ENCODE data around the gene MEIOSIN. TPM values are rescaled to one million over a fixed set of nuclear protein-coding genes. Genes with fewer than 3 reads are reported as not detected.

The MEIOSIN gene
- total and polyA plus RNA-seq, 2 donors (not counting 1 experiment from before 2014, with no cell fraction given) = not detected

- DNase-seq (peak; percentile 90), ATAC-seq (ENCODE audit: low read depth) (peak; percentile 96)
- Histone ChIP-seq H3K4me3 (ENCODE audit: control extremely low read depth in 1 of 5, extremely low read depth in 1 of 5, insufficient read depth in 1 of 5, low read depth in 2 of 5, low read length in 4 of 5) (peak overlapping the region in 4 of 5 experiments; percentile 13 to 61 (median 42)), H4K20me1 (ENCODE audit: control insufficient read depth, insufficient read depth, low read length, poor library complexity, severe bottlenecking) (peaks cover 68% of the 10 kb centered on the region), H3K9me3 (ENCODE audit: control extremely low read depth in 1 of 3, control insufficient read depth in 2 of 3, insufficient read depth in 1 of 3, low read length in 2 of 3) (peaks cover 0 to 4% (median 0%) of the 10 kb centered on the region in 3 donors), H3K9ac (ENCODE audit: low read length) (peak overlapping the region; percentile 56), H3K4me2 (replicated peaks; ENCODE audit: low read depth, low read length, poor library complexity, severe bottlenecking) (peak overlapping the region; percentile 92), H3K36me3 (replicated peaks in 1 of 2; ENCODE audit: control extremely low read depth in 1 of 2, control insufficient read depth in 1 of 2, extremely low read depth in 1 of 2, insufficient read depth in 2 of 2, low read length in 1 of 2) (peaks cover 0 to 11% of the 10 kb centered on the region in 2 experiments), H3K27me3 (replicated peaks in 1 of 4; ENCODE audit: control extremely low read depth in 1 of 4, control insufficient read depth in 3 of 4, insufficient read depth in 4 of 4, low read length in 3 of 4) (peaks cover 0 to 23% (median 2%) of the 10 kb centered on the region in 4 experiments), H3K27ac (ENCODE audit: low read length in 2 of 2) (no peak overlapping the region), H2AFZ (ENCODE audit: insufficient read depth, low read depth, low read length, poor library complexity, severe bottlenecking) (peak overlapping the region; percentile 46), H3K79me2 (ENCODE audit: control insufficient read depth, insufficient read depth, low read length) (no peaks in the 10 kb centered on the region), H3K4me1 (ENCODE audit: control insufficient read depth in 2 of 2, insufficient read depth in 2 of 2, low read length in 2 of 2) (peaks cover 17 to 22% of the 10 kb centered on the region in 2 donors)
- POLR2A ChIA-PET = interaction anchor here (1.1 kb wide), 1 partner anchor 10 kb away, joined by 6 read pairs; the partner anchor contains the start of gene SIX5
- peaks cover 10% of the 10 kb centered on the region for H3K27me3 Mint-ChIP-seq
- intact Hi-C loops (cut with micrococcal nuclease) = loop anchor here (1.0 kb wide), 2 partner anchors 9 to 14 kb away; no protein-coding TSS in a partner anchor
- peak overlapping the region; percentile 46 for H3K27ac Mint-ChIP-seq
- CTCF ChIA-PET = interaction anchor here (0.6 to 1.8 kb wide), 8 partner anchors 9 to 378 kb away, joined by 3 to 33 read pairs (median 6); partner anchors contain the start of genes DMWD, QPCTL and SIX5
- 3% methylated on average over 28 of the region's 48 CpGs for WGBS (ENCODE audit: insufficient coverage)
- H3K4me1 Mint-ChIP-seq = peaks cover 19% of the 10 kb centered on the region
- no peaks in the 10 kb centered on the region for H3K9me3 Mint-ChIP-seq (ENCODE audit: insufficient read depth)
- TF ChIP-seq EZH2 (IDR thresholded peaks at IDR 0.05; ENCODE audit: borderline replicate concordance, insufficient read depth, low read depth, low read length, poor library complexity, severe bottlenecking) = no peak
- TF ChIP-seq, protein P1, sequence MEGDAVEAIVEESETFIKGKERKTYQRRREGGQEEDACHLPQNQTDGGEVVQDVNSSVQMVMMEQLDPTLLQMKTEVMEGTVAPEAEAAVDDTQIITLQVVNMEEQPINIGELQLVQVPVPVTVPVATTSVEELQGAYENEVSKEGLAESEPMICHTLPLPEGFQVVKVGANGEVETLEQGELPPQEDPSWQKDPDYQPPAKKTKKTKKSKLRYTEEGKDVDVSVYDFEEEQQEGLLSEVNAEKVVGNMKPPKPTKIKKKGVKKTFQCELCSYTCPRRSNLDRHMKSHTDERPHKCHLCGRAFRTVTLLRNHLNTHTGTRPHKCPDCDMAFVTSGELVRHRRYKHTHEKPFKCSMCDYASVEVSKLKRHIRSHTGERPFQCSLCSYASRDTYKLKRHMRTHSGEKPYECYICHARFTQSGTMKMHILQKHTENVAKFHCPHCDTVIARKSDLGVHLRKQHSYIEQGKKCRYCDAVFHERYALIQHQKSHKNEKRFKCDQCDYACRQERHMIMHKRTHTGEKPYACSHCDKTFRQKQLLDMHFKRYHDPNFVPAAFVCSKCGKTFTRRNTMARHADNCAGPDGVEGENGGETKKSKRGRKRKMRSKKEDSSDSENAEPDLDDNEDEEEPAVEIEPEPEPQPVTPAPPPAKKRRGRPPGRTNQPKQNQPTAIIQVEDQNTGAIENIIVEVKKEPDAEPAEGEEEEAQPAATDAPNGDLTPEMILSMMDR (IDR thresholded peaks at IDR 0.05) = peak; percentile 68
- H3K4me3 Mint-ChIP-seq = peak overlapping the region; percentile 87
Measured at GRCh38 chr19:45779231-45780145, 46.2 kb downstream of the MEIOSIN start.

All from B cell (primary cell).